Upper lobe of right lung (tissue), 1 donor: Measurements from ENCODE around the gene HGD. TPM values are rescaled to one million over a fixed set of nuclear protein-coding genes. Genes with fewer than 3 reads are reported as not detected.

ENCODE experiments used
- ATAC-seq: fragments of 200-7000 bp; cut with Tn5 transposase; one replicate; pipeline ENCODE4 v1.9.1; 2020; ENCODE audit warnings: mild to moderate bottlenecking, moderate library complexity
- DNase-seq: peaks from one replicate; pipeline ENCODE4 v3.0.0-alpha.2; 2020
- H3K27ac ChIP-seq: fragments of 200-600 bp; one replicate; pipeline ENCODE4 v1.8.0; 2022
- H3K27me3 ChIP-seq: fragments of 200-600 bp; one replicate; pipeline ENCODE4 v1.8.0; 2022; ENCODE audit warnings: mild to moderate bottlenecking
- H3K36me3 ChIP-seq: fragments of 200-600 bp; one replicate; pipeline ENCODE4 v1.8.0; 2022
- H3K4me1 ChIP-seq: fragments of 200-600 bp; one replicate; pipeline ENCODE4 v1.8.0; 2022
- H3K4me3 ChIP-seq: fragments of 200-600 bp; one replicate; pipeline ENCODE4 v1.8.0; 2022; ENCODE audit warnings: mild to moderate bottlenecking
- H3K9me3 ChIP-seq: fragments of 200-600 bp; one replicate; pipeline ENCODE4 v1.8.0; 2022
- CTCF ChIP-seq: fragments of 200-600 bp; IDR thresholded peaks from one replicate; pipeline ENCODE4 v1.8.0; 2022; ENCODE audit warnings: antibody characterized with exemption
- intact Hi-C: fragments of 100-400 bp; cut with DNase I; formaldehyde crosslinking; loops from one replicate; pipeline ENCODE4 v1.11.0; 2022
- total RNA-seq: library from RNA; stranded (reverse); fragmentation: NEBNext Ultra II Directional; extraction: Animal tissue kit (Norgen Biotek cat#: 25700); gene quantifications from one replicate; pipeline ENCODE4 v1.2.1, GENCODE V29; 2021
- donor health status: DM: no; HTN: yes; CAD: no; lungs with severe emphysema.

The HGD gene
- total RNA-seq, 1 donor from 2014 or later, result 3.2 TPM

- DNase-seq (no peak), ATAC-seq (no peak)
- H3K9me3 ChIP-seq, result no peaks in the 10 kb centered on the region
- no peak overlapping the region for H3K4me3 ChIP-seq
- H3K36me3 ChIP-seq, result no peaks in the 10 kb centered on the region
- no peak overlapping the region for H3K27ac ChIP-seq
- H3K27me3 ChIP-seq, result no peaks in the 10 kb centered on the region
- intact Hi-C loops, result no loop called here
- TF ChIP-seq CTCF, result no peak
- no peaks in the 10 kb centered on the region for H3K4me1 ChIP-seq
Observed at GRCh38 chr3:120661945-120662344, 20.1 kb downstream of the HGD start.

GRCh38 chr3:120661106-120661905, 20.7 kb downstream of the HGD start:
- H3K27ac ChIP-seq, result no peak overlapping the region
- H3K4me1 ChIP-seq, result no peaks in the 10 kb centered on the region
- TF ChIP-seq CTCF, result no peak
- intact Hi-C loops, result no loop called here
- H3K9me3 ChIP-seq, result no peaks in the 10 kb centered on the region
- no peak for DNase-seq
- no peak overlapping the region for H3K4me3 ChIP-seq
- H3K27me3 ChIP-seq, result no peaks in the 10 kb centered on the region
- no peaks in the 10 kb centered on the region for H3K36me3 ChIP-seq
- ATAC-seq, result no peak

GRCh38 chr3:120659834-120660233, 22.2 kb downstream of the HGD start:
- Histone ChIP-seq H3K9me3 (no peaks in the 10 kb centered on the region), H3K4me1 (no peaks in the 10 kb centered on the region), H3K27me3 (no peaks in the 10 kb centered on the region), H3K4me3 (no peak overlapping the region), H3K36me3 (no peaks in the 10 kb centered on the region), H3K27ac (no peak overlapping the region)
- intact Hi-C loops, result no loop called here
- DNase-seq (no peak), ATAC-seq (no peak)
- no peak for TF ChIP-seq CTCF

GRCh38 chr3:120659285-120659684, 22.8 kb downstream of the HGD start:
- Histone ChIP-seq H3K36me3 (no peaks in the 10 kb centered on the region), H3K4me3 (no peak overlapping the region), H3K27me3 (no peaks in the 10 kb centered on the region), H3K4me1 (no peaks in the 10 kb centered on the region), H3K9me3 (no peaks in the 10 kb centered on the region), H3K27ac (no peak overlapping the region)
- no peak for DNase-seq
- no peak for TF ChIP-seq CTCF
- intact Hi-C loops, result no loop called here
- no peak for ATAC-seq

GRCh38 chr3:120652896-120653545, 29.0 kb downstream of the HGD start:
- TF ChIP-seq CTCF, result no peak
- Histone ChIP-seq H3K27ac (no peak overlapping the region), H3K4me1 (no peaks in the 10 kb centered on the region), H3K27me3 (no peaks in the 10 kb centered on the region), H3K4me3 (no peak overlapping the region), H3K36me3 (no peaks in the 10 kb centered on the region), H3K9me3 (no peaks in the 10 kb centered on the region)
- ATAC-seq (no peak), DNase-seq (no peak)
- intact Hi-C loops, result no loop called here
